ENCODE data around the gene ATXN1.

GRCh38 chr6:16754876-16755275, 6.4 kb downstream of the ATXN1 start:
- TF ChIP-seq EZH2 (IDR thresholded peaks at IDR 0.05; ENCODE audit: borderline replicate concordance, low read depth, low read length, poor library complexity, severe bottlenecking) (no peak), CTCF (conservative IDR thresholded peaks at IDR 0.05; ENCODE audit: low read depth, low read length) (no peak)
